Left colon (tissue), 2 donors: ENCODE data around the gene ATP7B. TPM values are rescaled to one million over a fixed set of nuclear protein-coding genes. Genes with fewer than 3 reads are reported as not detected.
"Not testable (repeated sequence)": the region's sequence is repeated elsewhere in the genome, so short reads cannot be mapped to it uniquely, and the experiment has no call there.

Experiments used
- ATAC-seq: fragments of 200-7000 bp; cut with Tn5 transposase; one replicate; pipeline ENCODE4 v1.9.1; 2020; ENCODE audit warnings: mild to moderate bottlenecking, moderate library complexity
- DNase-seq, 2 donors: peaks; one replicate each; pipeline ENCODE4 v3.0.0-alpha.2; 2020
- intact Hi-C, 2 donors: fragments of 100-400 bp; cut with DNase I in 1 of 2; cut with micrococcal nuclease in 1 of 2; formaldehyde crosslinking; loops; one replicate each; pipeline versions ENCODE4 v1.11.2 to v1.14.0; 2022; cut with DNase I, micrococcal nuclease
- total RNA-seq, 2 donors: library from RNA; stranded (reverse); fragmentation: NEBNext Ultra II Directional; extraction: Animal tissue kit (Norgen Biotek cat#: 25700); gene quantifications; one replicate each; pipeline ENCODE4 v1.2.1, GENCODE V29; 2021
- donor health status: DM: no; HTN: no; CAD: no.
- donor health status: DM: yes; HTN: yes; CAD: no.

The ATP7B gene
- total RNA-seq, 2 donors from 2014 or later = 18.5 to 27.6 TPM

GRCh38 chr13:51913421-51914136, 97.7 kb downstream of the ATP7B start:
- intact Hi-C loops = no loop called here
- no peak for DNase-seq
- no peak for ATAC-seq

GRCh38 chr13:51912511-51913225, 98.6 kb downstream of the ATP7B start:
- ATAC-seq = no peak
- DNase-seq = no peak
- intact Hi-C loops = no loop called here

GRCh38 chr13:51912091-51912490, 99.2 kb downstream of the ATP7B start:
- DNase-seq = no peak
- ATAC-seq = no peak
- intact Hi-C loops = no loop called here

GRCh38 chr13:51910508-51910907, 100.7 kb downstream of the ATP7B start:
- ATAC-seq (no peak), DNase-seq (no peak)
- intact Hi-C loops = no loop called here

GRCh38 chr13:51909265-51909664, 102.0 kb downstream of the ATP7B start:
- intact Hi-C loops, DNase-seq, ATAC-seq: not testable (repeated sequence)

GRCh38 chr13:51907040-51907732, 104.1 kb downstream of the ATP7B start:
- intact Hi-C loops = no loop called here
- no peak for ATAC-seq
- DNase-seq = no peak

GRCh38 chr13:51906581-51906980, 104.7 kb downstream of the ATP7B start:
- ATAC-seq (peak; percentile 50), DNase-seq (peak in 1 of 2 donors; percentile 12)
- intact Hi-C loops = no loop called here

GRCh38 chr13:51905787-51906186, 105.5 kb downstream of the ATP7B start:
- intact Hi-C loops = no loop called here
- ATAC-seq = no peak
- DNase-seq = no peak

GRCh38 chr13:51902776-51903175, 108.5 kb downstream of the ATP7B start:
- ATAC-seq (no peak), DNase-seq (no peak)
- intact Hi-C loops = no loop called here

- DNase-seq = no peak
- ATAC-seq = no peak
- intact Hi-C loops = no loop called here
These were observed 110.8 kb downstream of the ATP7B start for GRCh38 chr13:51900471-51900870.

- ATAC-seq (peak; percentile 86), DNase-seq (peak; percentile 50 to 66)
- intact Hi-C loops = no loop called here
These were observed 115.1 kb downstream of the ATP7B start for GRCh38 chr13:51895906-51896888.

- DNase-seq (no peak), ATAC-seq (no peak)
- intact Hi-C loops = no loop called here
These were observed 117.0 kb downstream of the ATP7B start for GRCh38 chr13:51894239-51894638.

- intact Hi-C loops = no loop called here
- ATAC-seq = peak; percentile 82
These were observed 118.6 kb downstream of the ATP7B start for GRCh38 chr13:51892657-51893056.

GRCh38 chr13:51887468-51887867, 123.8 kb downstream of the ATP7B start:
- ATAC-seq (no peak), DNase-seq (no peak)

More at GRCh38 chr13:51892657-51893056, 118.6 kb downstream of the ATP7B start:
- DNase-seq = no peak

GRCh38 chr13:51885651-51886050, 125.6 kb downstream of the ATP7B start:
- intact Hi-C loops = no loop called here
- ATAC-seq = no peak

More at GRCh38 chr13:51887468-51887867, 123.8 kb downstream of the ATP7B start:
- intact Hi-C loops = no loop called here

GRCh38 chr13:51883226-51883600, 128.0 kb downstream of the ATP7B start:
- no peak for DNase-seq
- intact Hi-C loops = no loop called here
- no peak for ATAC-seq

More at GRCh38 chr13:51885651-51886050, 125.6 kb downstream of the ATP7B start:
- DNase-seq = no peak
